ENCODE measurements around the gene CACNA1C.

Gene CACNA1C

DNA sequence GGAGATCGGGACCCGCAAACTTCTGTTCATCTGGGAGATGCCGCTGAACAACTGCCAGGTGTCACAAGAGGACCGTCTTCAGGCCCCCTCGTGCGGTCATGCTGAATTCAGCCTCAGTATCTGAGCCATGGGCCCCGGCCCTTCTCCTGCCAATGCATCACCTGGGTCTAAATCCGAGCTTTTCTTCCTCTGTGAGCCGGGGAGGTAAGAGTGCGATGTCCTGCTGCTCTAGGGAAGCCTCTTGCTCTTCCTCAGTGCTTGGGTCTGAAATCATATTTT, 586.2 kb downstream of the CACNA1C start:
- DNase-seq: no peak

DNA sequence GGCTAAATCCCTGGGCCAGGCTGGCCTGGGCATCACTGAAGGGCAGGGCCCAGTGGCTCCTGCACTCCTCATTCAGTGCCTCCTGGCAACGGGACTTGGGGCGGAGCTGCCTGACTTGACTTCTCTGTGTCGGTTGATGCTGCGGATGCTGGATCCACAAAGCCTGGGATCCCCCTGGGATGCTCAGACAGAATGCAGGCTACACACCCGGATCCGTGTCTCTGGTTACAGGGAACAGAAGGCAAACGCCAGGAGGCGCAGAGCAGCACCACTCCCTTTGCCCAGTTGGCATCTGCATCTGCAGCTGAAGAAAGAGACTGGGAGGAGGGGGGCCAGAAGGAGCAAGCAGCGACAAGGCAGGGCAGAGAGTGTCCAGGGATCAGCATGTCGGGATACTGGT, 587.5 kb downstream of the CACNA1C start:
- DNase-seq: no peak

DNA sequence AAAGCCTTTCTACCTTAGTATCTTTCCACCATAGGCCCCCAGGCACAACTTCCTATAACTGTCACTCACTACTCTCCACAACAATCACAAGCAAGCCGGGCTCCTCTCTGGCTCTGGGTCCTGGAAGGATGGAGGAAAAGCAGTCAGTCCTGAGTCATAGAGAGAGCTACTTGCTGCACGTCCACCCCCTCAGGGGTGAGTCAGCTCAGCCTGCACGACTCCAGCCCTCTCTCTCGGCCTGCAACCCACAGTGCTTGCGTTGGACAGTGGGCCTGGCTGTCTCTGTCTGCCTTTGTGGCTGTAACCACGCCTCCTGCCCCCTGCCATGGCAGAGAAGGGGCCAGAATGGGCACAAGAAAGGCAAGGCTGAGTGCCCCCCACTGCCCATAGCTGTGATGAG, 587.9 kb downstream of the CACNA1C start:
- peak; percentile 24 to 50 for DNase-seq

DNA sequence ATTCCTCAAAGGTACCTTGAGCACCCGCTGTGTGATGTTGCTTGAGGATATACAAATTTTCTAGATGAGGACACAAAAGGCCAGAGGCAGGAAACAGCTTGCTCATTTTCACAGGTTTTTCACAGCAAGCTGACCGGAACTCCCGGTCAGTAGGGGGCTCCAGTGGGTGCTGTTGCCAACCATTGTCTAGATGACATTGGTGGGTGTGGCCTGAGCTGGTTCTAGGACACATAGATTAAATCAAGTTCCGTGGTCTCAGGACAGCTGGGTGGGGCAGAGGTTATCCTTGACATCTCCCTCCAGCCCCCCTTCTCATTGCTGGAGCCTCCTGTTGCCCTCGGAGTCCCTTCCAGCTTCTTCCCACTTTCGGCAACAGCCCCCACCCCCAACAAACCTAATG, 588.4 kb downstream of the CACNA1C start:
- no peak for DNase-seq

DNA sequence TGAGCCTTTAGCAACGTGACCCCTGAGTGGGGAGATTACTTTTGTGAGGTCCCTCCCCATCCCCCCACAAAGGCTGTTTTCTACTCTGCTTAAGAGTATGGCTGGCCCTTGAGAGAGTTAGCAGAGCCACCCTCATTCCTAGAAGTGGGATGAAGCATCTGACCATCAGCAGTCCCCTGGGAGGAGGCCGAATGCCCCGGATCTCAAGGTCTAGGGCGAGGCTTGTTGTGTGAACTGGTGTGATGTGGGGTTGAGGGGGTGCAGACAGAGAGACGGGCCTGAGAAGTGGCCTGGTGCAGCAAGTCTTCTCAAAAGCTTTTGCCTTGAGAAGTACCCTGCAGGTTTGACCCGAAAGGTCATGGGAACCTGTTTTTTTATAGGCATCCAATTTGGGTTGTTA, 589.0 kb downstream of the CACNA1C start:
- DNase-seq: no peak

DNA sequence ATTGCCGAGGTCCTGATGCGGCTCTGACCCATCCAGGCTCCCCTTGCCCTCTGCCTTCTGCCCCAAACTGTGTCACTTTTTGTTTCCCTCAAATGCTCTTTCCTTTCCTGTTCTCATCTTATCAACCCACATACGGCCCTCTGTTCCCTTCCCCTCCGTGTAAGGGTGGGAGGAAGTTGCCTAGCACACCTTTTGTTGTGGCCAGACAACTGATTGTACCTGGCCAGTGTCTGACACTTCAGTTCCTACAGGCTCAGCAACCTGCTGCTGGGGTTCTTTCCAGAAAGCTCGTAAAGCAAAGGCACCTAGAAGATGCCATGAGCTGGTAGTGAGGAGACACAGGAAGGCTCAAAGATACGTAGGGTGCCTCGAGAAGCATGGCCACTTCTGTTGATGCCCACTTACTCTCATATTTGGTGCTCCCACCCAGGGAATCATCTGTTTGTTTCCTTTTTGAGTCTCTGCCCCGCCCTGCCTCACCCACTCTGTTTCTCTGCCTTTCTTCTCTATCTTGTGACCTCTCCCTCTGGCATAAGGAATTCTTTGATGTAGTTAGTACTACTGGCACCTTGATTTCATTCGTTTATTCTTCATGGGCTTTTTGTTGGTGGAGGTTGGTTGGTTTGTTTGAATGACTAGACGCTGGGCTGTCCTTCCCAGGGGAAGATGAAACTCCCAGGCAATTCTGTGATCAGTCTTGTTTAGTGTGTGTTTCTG, 589.5 kb downstream of the CACNA1C start:
- no peak for DNase-seq

GRCh38 chr12:2642896-2643425, 590.2 kb downstream of the CACNA1C start:
- no peak for DNase-seq

DNA sequence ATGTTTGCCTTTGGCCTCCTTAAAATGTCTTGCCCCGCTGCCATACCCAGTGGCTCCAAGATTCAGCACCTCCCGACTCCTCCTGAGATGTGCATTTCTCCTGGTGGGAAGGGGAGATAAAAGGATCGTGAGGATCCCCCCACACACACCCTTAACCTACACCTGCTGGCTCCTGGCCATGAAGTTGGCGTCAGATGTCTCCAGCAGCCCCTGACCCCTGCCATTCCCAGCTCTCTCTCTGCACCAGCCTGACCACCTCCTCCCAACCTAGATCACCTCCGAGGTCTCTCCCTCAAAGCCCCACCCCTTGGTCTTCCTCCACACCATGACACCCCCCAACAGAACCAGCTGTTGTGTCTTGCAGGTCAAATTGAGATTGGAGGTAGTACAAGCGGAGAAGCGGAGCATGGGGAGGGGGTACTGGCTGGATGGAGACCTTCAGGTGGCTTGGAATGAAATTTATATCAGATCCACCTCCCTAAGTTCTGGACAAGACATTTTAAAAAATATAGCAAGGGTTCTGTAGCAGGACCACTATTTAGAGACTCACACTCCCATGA, 590.9 kb downstream of the CACNA1C start:
- no peak for DNase-seq

- peak; percentile 23 to 29 for DNase-seq
Measured at GRCh38 chr12:2644683-2645405, 592.1 kb downstream of the CACNA1C start.

DNA sequence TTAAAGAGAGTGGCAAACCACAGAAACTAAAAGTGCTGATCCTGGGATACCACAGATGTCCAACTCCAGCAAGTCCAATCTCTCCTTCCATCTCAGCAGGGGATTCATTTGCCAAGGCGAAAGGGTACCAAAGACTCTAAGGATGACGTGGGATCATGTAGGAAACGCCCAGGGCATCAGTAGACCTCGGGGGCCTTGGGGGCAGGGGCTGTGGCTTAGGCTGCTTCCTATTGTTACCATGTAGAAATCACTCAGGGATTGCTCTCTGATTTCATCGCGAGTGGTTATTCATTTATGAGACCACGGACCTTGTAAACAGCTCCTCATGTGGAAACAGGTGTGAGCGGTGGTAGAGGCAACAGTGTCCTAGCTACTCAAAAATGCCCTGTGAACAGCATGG, 592.7 kb downstream of the CACNA1C start:
- DNase-seq: peak in 1 of 2 experiments; percentile 26

GRCh38 chr12:2646341-2646740, 593.6 kb downstream of the CACNA1C start:
- DNase-seq: no peak

GRCh38 chr12:2647186-2647585, 594.4 kb downstream of the CACNA1C start:
- DNase-seq: no peak

- no peak for DNase-seq
Measured at GRCh38 chr12:2648406-2648805, 595.6 kb downstream of the CACNA1C start.

GRCh38 chr12:2649201-2650030, 596.6 kb downstream of the CACNA1C start:
- no peak for DNase-seq

GRCh38 chr12:2650261-2651067, 597.7 kb downstream of the CACNA1C start:
- DNase-seq: no peak

- no peak for DNase-seq
Measured at GRCh38 chr12:2651068-2651965, 598.5 kb downstream of the CACNA1C start.

DNA sequence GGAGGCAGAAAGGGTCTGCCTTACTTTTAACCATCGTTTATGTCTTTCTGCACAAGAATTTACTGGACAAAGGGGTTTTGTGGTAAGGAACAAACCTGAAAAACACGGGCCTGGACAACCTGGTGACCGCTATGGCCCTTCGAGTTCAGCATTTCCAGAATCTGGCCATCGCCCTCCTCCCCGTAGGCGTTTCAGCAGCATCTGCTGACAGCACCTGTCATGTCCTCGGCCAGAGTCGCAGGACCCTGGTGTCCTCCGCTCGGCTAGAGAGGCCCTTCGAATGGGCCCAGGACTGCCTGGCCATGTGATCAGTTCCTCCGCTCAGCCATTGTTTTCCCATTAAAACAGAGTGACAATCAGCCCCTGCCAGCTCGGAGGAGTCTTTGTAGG, 599.2 kb downstream of the CACNA1C start:
- no peak for DNase-seq

GRCh38 chr12:2652401-2653081, 599.8 kb downstream of the CACNA1C start:
- DNase-seq: no peak

- DNase-seq: no peak
Measured at GRCh38 chr12:2653461-2653965, 600.7 kb downstream of the CACNA1C start.

GRCh38 chr12:2654311-2654710, 601.5 kb downstream of the CACNA1C start:
- DNase-seq: no peak

GRCh38 chr12:2654741-2655140, 602.0 kb downstream of the CACNA1C start:
- DNase-seq: no peak
